NCI-H187 (cell line): Measurements from ENCODE around the gene PPFIA4.
"Not testable (repeated sequence)": the region's sequence is repeated elsewhere in the genome, so short reads cannot be mapped to it uniquely, and the experiment has no call there.

Experiments used
- DNase-seq, 2 experiments: peaks; one replicate each; lab custom pipeline; 2025; lab: John Stamatoyannopoulos, UW

PPFIA4 gene

GRCh38 chr1:203017061-203017460, 9.2 kb upstream of the PPFIA4 start:
- DNase-seq: no peak

GRCh38 chr1:203017692-203018091, 8.6 kb upstream of the PPFIA4 start:
- DNase-seq: no peak

DNA sequence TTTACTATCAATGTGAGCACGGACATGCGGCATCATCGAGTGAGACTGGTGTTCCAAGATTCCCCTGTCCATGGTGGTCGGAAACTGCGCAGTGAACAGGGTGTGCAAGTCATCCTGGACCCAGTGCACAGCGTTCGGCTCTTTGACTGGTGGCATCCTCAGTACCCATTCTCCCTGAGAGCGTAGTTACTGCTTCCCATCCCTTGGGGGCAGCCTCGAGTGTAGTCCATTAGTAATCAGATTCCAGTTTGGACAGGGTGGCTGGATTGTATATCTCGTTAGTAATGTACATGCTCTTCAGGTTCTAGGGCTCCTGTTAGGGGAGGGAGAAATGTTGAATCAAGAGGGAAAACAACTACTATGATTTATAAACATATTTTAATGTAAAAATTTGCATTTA, 3.4 kb upstream of the PPFIA4 start:
- DNase-seq: not testable (repeated sequence)

- DNase-seq: no peak
Measured at GRCh38 chr1:203025686-203026030, 633 bp upstream of the PPFIA4 start.

DNA sequence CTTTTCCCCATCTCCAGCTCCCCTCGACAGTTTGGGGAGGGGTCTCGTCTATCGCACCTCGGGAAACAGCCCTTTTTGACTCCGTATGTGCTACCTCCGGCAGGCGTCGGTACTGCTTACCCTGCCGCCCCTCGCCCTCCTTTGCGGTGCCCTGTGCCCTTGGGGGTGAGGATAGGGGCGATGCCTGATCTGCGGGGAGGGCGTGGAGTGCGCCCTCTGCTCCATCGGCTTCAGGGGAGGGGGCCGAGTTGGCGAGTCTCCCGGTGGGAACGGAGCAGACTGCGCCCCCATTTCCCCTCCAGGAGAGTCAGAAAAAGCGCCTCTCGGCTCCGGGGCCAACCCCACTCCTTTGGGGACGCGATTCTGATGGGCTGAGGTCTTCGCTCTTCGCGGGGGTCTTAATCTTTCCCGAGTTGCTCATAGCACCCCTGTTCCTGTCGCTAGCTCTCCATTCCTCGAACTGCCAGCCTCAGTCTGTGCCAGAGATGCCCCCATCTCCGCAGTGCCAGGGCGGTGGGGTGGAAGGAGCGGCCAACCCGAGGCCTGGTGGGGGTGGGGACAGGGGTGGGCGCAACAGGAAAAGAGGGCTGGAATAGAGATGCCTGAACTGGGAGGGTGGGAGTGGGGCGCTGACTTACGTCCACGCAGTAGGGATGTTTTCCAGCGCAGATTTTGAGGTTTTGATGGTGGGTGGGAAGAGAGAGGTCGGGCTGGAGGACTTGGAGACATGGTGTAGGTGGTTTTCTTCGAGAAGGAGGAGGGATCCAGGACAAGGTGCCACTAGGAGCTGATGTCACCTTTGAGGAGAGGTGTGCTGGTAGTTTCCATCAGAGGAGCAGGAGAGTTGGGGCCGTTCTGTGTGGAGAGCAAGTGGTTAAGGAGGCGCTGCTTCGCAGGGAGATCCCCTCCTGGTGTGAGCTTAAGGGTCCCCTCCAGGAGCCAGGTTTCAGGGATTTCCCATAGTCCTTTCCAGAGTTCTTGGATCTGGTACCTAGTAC, 674 bp downstream of the PPFIA4 start:
- DNase-seq: no peak

DNA sequence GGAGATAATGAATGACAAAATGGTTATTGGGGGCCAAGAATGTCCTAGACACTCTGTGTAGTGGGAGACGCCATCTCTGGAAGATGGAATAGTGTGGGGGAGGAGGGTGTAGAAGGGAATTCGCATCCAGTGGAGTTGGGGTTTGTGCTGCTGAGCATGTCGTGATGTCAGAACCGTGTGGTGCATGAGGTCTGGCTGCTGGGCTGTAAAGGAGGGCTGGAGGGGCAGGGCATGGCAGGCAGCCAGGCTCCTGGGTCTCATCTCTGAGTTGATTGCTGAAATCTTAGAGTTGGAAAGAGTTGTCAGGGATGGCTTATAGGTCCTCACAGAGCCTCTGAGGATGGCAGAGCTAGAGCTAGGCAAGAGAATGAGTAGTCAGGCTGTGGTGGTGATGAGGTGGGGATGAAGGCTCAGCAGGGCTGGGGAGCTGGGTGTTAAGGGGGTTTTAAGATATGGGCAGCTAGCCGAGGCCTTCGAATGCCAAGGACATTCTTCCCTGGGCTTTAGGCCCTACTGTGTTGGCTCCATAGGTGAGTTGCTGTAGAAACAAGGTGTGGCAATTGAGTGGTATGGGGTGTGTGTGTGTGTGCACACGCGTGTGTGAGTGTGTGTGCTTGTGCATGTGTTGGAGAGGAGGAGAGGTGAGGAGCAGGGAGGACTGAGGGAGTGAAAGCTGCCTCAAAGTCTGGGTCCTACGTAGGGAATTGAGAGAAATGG, 1.9 kb downstream of the PPFIA4 start:
- no peak for DNase-seq

DNA sequence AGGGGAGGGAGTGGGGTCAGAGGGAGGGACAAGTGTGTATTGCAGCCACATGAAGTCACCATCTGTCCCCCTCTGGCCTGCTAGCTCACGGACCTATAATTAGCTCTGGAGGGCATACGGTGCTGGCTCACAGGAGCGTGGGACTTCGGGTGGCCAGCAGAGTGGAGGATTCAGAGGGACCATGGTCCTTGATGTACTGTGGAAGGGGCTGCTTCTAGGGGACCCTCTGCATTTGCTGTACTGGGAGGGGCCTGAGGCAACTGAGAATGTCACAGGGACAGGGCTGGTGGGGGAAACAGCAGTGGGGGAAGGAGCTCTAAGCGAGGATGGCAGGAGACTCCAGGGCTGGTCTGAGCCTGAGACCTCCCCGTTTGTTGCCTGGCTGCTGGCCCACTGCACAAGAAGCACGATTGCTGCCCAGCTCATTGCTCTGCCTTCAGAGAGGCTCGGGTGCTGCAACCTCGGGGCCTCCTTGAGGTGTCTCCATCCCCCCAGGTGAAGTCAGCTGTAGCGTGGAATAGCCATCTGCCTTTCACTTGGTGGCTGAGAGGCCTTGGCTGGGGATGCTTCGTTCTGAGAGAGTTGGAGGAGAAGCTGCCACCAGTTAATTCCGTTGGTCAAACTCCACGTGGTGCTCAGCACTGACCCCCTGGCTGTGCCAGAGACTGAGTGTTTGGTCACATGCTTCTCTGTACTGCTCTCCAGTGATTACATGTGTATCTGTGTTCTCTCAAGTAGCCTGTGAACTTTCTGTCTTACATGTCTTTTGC, 2.7 kb downstream of the PPFIA4 start:
- DNase-seq: no peak

DNA sequence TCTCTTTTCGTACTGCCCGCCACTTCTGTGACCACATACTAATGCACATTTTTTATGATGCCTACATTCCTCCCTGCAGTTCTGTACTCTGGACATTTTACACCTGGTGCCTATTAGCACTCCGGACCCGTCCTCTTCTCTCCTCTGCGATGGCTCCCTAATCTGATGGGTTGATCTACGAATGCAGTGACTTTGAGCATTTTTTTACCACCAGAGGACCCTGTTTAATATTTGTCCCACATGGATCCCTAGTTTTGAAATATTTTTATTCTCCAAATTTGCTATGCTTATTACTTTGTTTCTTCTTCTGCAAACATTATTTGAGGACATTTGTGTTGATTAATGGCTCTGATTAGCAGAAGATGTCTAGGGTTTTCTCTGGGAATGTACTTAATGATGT, 5.2 kb downstream of the PPFIA4 start:
- no peak for DNase-seq

GRCh38 chr1:203033287-203033686, 7.0 kb downstream of the PPFIA4 start:
- DNase-seq: no peak

- no peak for DNase-seq
Measured at GRCh38 chr1:203033917-203034316, 7.6 kb downstream of the PPFIA4 start.

- DNase-seq: no peak
Measured at GRCh38 chr1:203034422-203035110, 8.3 kb downstream of the PPFIA4 start.

GRCh38 chr1:203035111-203036000, 9.1 kb downstream of the PPFIA4 start:
- no peak for DNase-seq

GRCh38 chr1:203036135-203036534, 9.8 kb downstream of the PPFIA4 start:
- DNase-seq: no peak

DNA sequence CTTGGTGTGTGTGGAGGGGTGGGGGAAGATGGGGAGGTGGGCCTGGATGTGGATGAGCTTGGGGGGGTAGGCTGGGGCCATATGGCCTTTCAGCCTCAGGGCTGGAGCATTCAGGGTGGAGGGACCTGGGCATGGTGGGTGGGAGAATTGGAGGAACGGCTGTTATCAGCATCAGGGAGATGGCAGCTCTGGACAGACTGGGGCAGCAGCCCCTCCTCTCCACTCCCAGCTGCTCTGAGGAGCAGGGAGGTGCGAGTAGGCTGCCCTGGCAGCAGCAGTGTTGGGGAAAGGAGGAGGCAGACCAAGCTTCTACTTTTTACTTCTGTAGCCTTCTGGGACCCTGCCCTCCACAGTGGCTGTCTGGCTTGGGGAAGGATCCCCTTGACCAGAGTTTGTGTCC, 10.2 kb downstream of the PPFIA4 start:
- no peak for DNase-seq

GRCh38 chr1:203037509-203038190, 11.4 kb downstream of the PPFIA4 start:
- DNase-seq: no peak

GRCh38 chr1:203038217-203038741, 12.0 kb downstream of the PPFIA4 start:
- no peak for DNase-seq

DNA sequence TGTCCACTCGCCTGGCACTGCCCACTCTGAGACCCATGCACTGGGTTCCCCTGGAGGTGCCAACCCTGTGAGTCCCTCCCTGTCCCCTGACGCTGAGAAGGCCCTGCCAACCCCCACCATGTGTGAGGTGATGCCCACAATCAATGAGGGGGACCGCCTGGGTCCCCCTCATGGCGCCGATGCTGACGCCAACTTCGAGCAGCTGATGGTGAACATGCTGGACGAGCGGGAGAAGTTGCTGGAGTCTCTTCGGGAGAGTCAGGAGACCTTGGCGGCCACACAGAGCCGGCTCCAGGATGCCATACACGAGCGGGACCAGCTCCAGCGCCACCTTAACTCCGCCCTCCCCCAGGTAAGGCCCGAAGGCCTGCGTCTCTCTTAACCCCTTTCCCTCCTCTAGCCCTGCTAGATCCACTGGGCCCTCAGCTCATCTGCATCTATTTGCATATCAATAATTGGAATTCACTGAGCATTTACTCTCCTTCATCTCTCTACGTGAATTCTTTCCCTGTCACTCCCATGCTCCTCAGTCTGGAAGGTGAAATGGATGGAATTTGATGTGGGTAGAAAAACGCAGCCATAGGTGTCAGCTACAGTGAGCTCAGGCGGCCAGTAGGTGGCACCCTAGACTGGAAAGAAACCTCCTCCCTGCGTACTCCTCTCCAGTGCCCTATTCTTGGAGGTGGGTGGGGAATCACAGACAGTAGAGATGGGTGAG, 12.8 kb downstream of the PPFIA4 start:
- peak; percentile 74 to 80 for DNase-seq

- DNase-seq: no peak
Measured at GRCh38 chr1:203039609-203040512, 13.6 kb downstream of the PPFIA4 start.
